Large intestine (tissue), 3 donors: Measurements from ENCODE around the gene PRICKLE1. TPM values are rescaled to one million over a fixed set of nuclear protein-coding genes. Genes with fewer than 3 reads are reported as not detected.

Experiments
- DNase-seq, 2 donors: peaks; one replicate each; pipeline versions ENCODE4 v3.0.0 to v3.0.0-alpha.2; 2013
- H3K27ac ChIP-seq: one replicate; pipeline ENCODE4 v1.5.1; 2013; ENCODE audit warnings: low read length
- H3K27me3 ChIP-seq: 2 replicates; pipeline ENCODE4 v1.6.1; 2013; ENCODE audit warnings: low read length; ENCODE audit not compliant: control insufficient read depth, insufficient read depth
- H3K36me3 ChIP-seq: 2 replicates; pipeline ENCODE4 v1.6.1; 2013; ENCODE audit warnings: low read length; ENCODE audit not compliant: control insufficient read depth, insufficient read depth
- H3K4me1 ChIP-seq: one replicate; pipeline ENCODE4 v1.6.1; 2013; ENCODE audit warnings: low read length; ENCODE audit not compliant: control insufficient read depth, insufficient read depth
- H3K4me3 ChIP-seq: one replicate; pipeline ENCODE4 v1.5.1; 2013; ENCODE audit warnings: low read length
- H3K9me3 ChIP-seq: one replicate; pipeline ENCODE4 v1.6.1; 2013; ENCODE audit warnings: mild to moderate bottlenecking, low read depth, low read length, moderate library complexity; ENCODE audit not compliant: control insufficient read depth
- WGBS: methylation state at CpG from one replicate; pipeline ENCODE4 v1.1.5; 2013; ENCODE audit warnings: low lambda C conversion rate; ENCODE audit not compliant: insufficient coverage; 5-methylcytosine and 5-hydroxymethylcytosine counted together
- polyA plus RNA-seq: library from polyadenylated mRNA; unstranded; fragments of 120-200 nt; gene quantifications from one replicate; pipeline ENCODE4 v1.2.1, GENCODE V29; 2013

The PRICKLE1 gene
- polyA plus RNA-seq, 1 donor: 6.0 TPM

GRCh38 chr12:42482748-42483520 lies 106.6 kb downstream of the PRICKLE1 start:
- Histone ChIP-seq H3K4me3 (peak overlapping the region; percentile 65), H3K27me3 (no peaks in the 10 kb centered on the region), H3K4me1 (peaks cover 5% of the 10 kb centered on the region), H3K27ac (peak overlapping the region; percentile 61), H3K9me3 (no peaks in the 10 kb centered on the region), H3K36me3 (no peaks in the 10 kb centered on the region)
- peak; percentile 61 to 76 for DNase-seq
- no CpG with 5 or more reads among the region's 83 CpGs for WGBS

GRCh38 chr12:42482041-42482747 lies 107.4 kb downstream of the PRICKLE1 start:
- H3K4me1 ChIP-seq: peaks cover 5% of the 10 kb centered on the region
- H3K4me3 ChIP-seq: peak overlapping the region; percentile 65
- peak; percentile 19 to 27 for DNase-seq
- no peaks in the 10 kb centered on the region for H3K9me3 ChIP-seq
- peak overlapping the region; percentile 47 for H3K27ac ChIP-seq
- no peaks in the 10 kb centered on the region for H3K36me3 ChIP-seq
- no peaks in the 10 kb centered on the region for H3K27me3 ChIP-seq
- whole genome bisulfite sequencing: 7% methylated on average over 3 of the region's 18 CpGs

GRCh38 chr12:42481368-42481767 lies 108.2 kb downstream of the PRICKLE1 start:
- no peaks in the 10 kb centered on the region for H3K9me3 ChIP-seq
- no peaks in the 10 kb centered on the region for H3K27me3 ChIP-seq
- no CpG with 5 or more reads among the region's 1 CpG for WGBS
- H3K4me1 ChIP-seq: peaks cover 5% of the 10 kb centered on the region
- H3K4me3 ChIP-seq: no peak overlapping the region
- DNase-seq: no peak
- H3K27ac ChIP-seq: no peak overlapping the region
- no peaks in the 10 kb centered on the region for H3K36me3 ChIP-seq

GRCh38 chr12:42477941-42478340 lies 111.6 kb downstream of the PRICKLE1 start:
- Histone ChIP-seq H3K36me3 (no peaks in the 10 kb centered on the region), H3K4me3 (no peak overlapping the region), H3K27ac (no peak overlapping the region), H3K27me3 (no peaks in the 10 kb centered on the region), H3K4me1 (peaks cover 5% of the 10 kb centered on the region), H3K9me3 (no peaks in the 10 kb centered on the region)
- DNase-seq: no peak
- WGBS: no CpG with 5 or more reads among the region's 1 CpG

GRCh38 chr12:42475106-42475505 lies 114.4 kb downstream of the PRICKLE1 start:
- Histone ChIP-seq H3K27ac (no peak overlapping the region), H3K27me3 (no peaks in the 10 kb centered on the region), H3K4me1 (no peaks in the 10 kb centered on the region), H3K4me3 (no peak overlapping the region), H3K9me3 (no peaks in the 10 kb centered on the region), H3K36me3 (no peaks in the 10 kb centered on the region)
- no CpG with 5 or more reads among the region's 3 CpGs for WGBS
- no peak for DNase-seq

- no peak overlapping the region for H3K4me3 ChIP-seq
- H3K27me3 ChIP-seq: no peaks in the 10 kb centered on the region
- H3K27ac ChIP-seq: no peak overlapping the region
- no peaks in the 10 kb centered on the region for H3K36me3 ChIP-seq
- H3K4me1 ChIP-seq: no peaks in the 10 kb centered on the region
- no peaks in the 10 kb centered on the region for H3K9me3 ChIP-seq
- WGBS: no CpG with 5 or more reads among the region's 2 CpGs
- DNase-seq: no peak
These were observed 115.2 kb downstream of the PRICKLE1 start for GRCh38 chr12:42474391-42474790.

GRCh38 chr12:42473561-42473960 lies 116.0 kb downstream of the PRICKLE1 start:
- Histone ChIP-seq H3K4me3 (no peak overlapping the region), H3K27ac (no peak overlapping the region), H3K36me3 (peaks cover 5% of the 10 kb centered on the region), H3K27me3 (no peaks in the 10 kb centered on the region), H3K4me1 (no peaks in the 10 kb centered on the region), H3K9me3 (no peaks in the 10 kb centered on the region)
- DNase-seq: no peak
- 78% methylated on average over 1 of the region's 1 CpG for WGBS

GRCh38 chr12:42473130-42473529 lies 116.4 kb downstream of the PRICKLE1 start:
- Histone ChIP-seq H3K4me3 (no peak overlapping the region), H3K9me3 (no peaks in the 10 kb centered on the region), H3K27me3 (no peaks in the 10 kb centered on the region), H3K4me1 (no peaks in the 10 kb centered on the region), H3K27ac (no peak overlapping the region), H3K36me3 (peaks cover 5% of the 10 kb centered on the region)
- no peak for DNase-seq
- 40% methylated on average over 1 of the region's 1 CpG for WGBS

GRCh38 chr12:42472376-42472775 lies 117.2 kb downstream of the PRICKLE1 start:
- H3K36me3 ChIP-seq: peaks cover 5% of the 10 kb centered on the region
- WGBS: 60% methylated on average over 1 of the region's 3 CpGs

GRCh38 chr12:42469355-42470175 lies 120.0 kb downstream of the PRICKLE1 start:
- DNase-seq: no peak
- no peaks in the 10 kb centered on the region for H3K27me3 ChIP-seq
- H3K27ac ChIP-seq: no peak overlapping the region
- WGBS: 100% methylated on average over 1 of the region's 7 CpGs
- no peak overlapping the region for H3K4me3 ChIP-seq
- no peaks in the 10 kb centered on the region for H3K9me3 ChIP-seq
- no peaks in the 10 kb centered on the region for H3K4me1 ChIP-seq
- peaks cover 13% of the 10 kb centered on the region for H3K36me3 ChIP-seq

More at GRCh38 chr12:42472376-42472775, 117.2 kb downstream of the PRICKLE1 start:
- Histone ChIP-seq H3K4me1 (no peaks in the 10 kb centered on the region), H3K27ac (no peak overlapping the region), H3K4me3 (no peak overlapping the region), H3K9me3 (no peaks in the 10 kb centered on the region), H3K27me3 (no peaks in the 10 kb centered on the region)
- DNase-seq: no peak
